Endothelial cell of umbilical vein (primary cell): Measurements from ENCODE around the gene ITPRIPL1. TPM values are rescaled to one million over a fixed set of nuclear protein-coding genes. Genes with fewer than 3 reads are reported as not detected.
A peak's percentile ranks its signal among the peaks of the same experiment; 100 is the strongest.

ENCODE experiments used
- BruUV-seq: library from RNA; stranded (reverse); fragments of 400-500 nt; replicated peaks from 2 replicates; lab custom pipeline; 2021; lab: Mats Ljungman, UMichigan
- CTCF ChIA-PET: fragments of 300-600, 350-600 bp; sonication (Branson Sonifier 250); formaldehyde crosslinking; loops from one replicate; lab custom pipeline; 2021; ENCODE audit warnings: antibody characterized with exemption, inconsistent platforms; lab: Charles Lee
- POLR2A ChIA-PET: fragments of 300-600, 350-600 bp; sonication (Branson Sonifier 250); formaldehyde crosslinking; loops from one replicate; lab custom pipeline; 2021; ENCODE audit warnings: antibody characterized with exemption, inconsistent platforms; lab: Charles Lee
- DNase-seq: peaks from one replicate; pipeline ENCODE4 v3.0.0-alpha.2; 2011; ENCODE audit warnings: low read depth, low spot score
- FAIRE-seq: peaks from 2 replicates; lab custom pipeline; 2011; peaks lifted over from hg19 to GRCh38; lab: Jason Lieb, UNC
- H2AFZ ChIP-seq: 2 replicates; pipeline ENCODE4 v1.6.0; 2012; ENCODE audit warnings: low read depth, low read length, control low read depth, inconsistent platforms
- H3K27ac ChIP-seq: 2 replicates; pipeline ENCODE4 v1.5.1; 2011; ENCODE audit warnings: low read depth, mild to moderate bottlenecking, control low read depth, low read length, moderate library complexity; ENCODE audit not compliant: insufficient read depth
- H3K27me3 ChIP-seq, 2 experiments: 2 replicates each; pipeline versions ENCODE4 v1.6.0 to v1.6.1; 2011; ENCODE audit warnings: low read length in 2 of 2, mixed read lengths in 1 of 2; ENCODE audit not compliant: control insufficient read depth in 2 of 2, insufficient read depth in 2 of 2
- H3K36me3 ChIP-seq, 2 experiments: 2 replicates in 1 of 2; 3 replicates in 1 of 2; pipeline ENCODE4 v1.5.1; 2011; ENCODE audit warnings: low read length in 2 of 2, mild to moderate bottlenecking in 1 of 2, moderate library complexity in 1 of 2; ENCODE audit not compliant: control insufficient read depth in 2 of 2, insufficient read depth in 2 of 2; ENCODE audit errors: extremely low read depth in 1 of 2
- H3K4me1 ChIP-seq: 3 replicates; pipeline ENCODE4 v1.5.1; 2011; ENCODE audit warnings: mild to moderate bottlenecking, low read length; ENCODE audit not compliant: control insufficient read depth, insufficient read depth; ENCODE audit errors: extremely low read depth
- H3K4me2 ChIP-seq: 2 replicates; pipeline ENCODE4 v1.6.1; 2011; ENCODE audit warnings: low read length, control low read depth, mixed read lengths; ENCODE audit not compliant: insufficient read depth
- H3K4me3 ChIP-seq, 3 experiments: fragments of 200-600 bp in 1 of 3; sonication (generic), shearing (Covaris generic) in 1 of 3; replicated peaks in 1 of 3; 2 replicates each; pipeline ENCODE4 v1.5.1; 2011 to 2016; ENCODE audit warnings: control low read depth in 3 of 3, low read length in 3 of 3, mild to moderate bottlenecking in 2 of 3, inconsistent platforms in 1 of 3, low read depth in 1 of 3, moderate library complexity in 1 of 3; ENCODE audit not compliant: insufficient read depth in 1 of 3
- H3K79me2 ChIP-seq: 2 replicates; pipeline ENCODE4 v1.6.0; 2012; ENCODE audit warnings: low read length, inconsistent platforms; ENCODE audit not compliant: control insufficient read depth, insufficient read depth
- H3K9ac ChIP-seq: replicated peaks from 2 replicates; pipeline ENCODE3; 2011; ENCODE audit warnings: low read length, control low read depth; ENCODE audit not compliant: insufficient read depth; ENCODE audit errors: extremely low read depth
- H3K9me1 ChIP-seq: replicated peaks from 3 replicates; pipeline ENCODE4 v1.6.0; 2011; ENCODE audit warnings: mild to moderate bottlenecking, low read length; ENCODE audit not compliant: control insufficient read depth, insufficient read depth; ENCODE audit errors: extremely low read depth
- H3K9me3 ChIP-seq: replicated peaks from 2 replicates; pipeline ENCODE4 v1.5.1; 2012; ENCODE audit warnings: low read length, inconsistent platforms; ENCODE audit not compliant: control insufficient read depth, insufficient read depth
- H4K20me1 ChIP-seq: replicated peaks from 2 replicates; pipeline ENCODE3; 2011; ENCODE audit warnings: mild to moderate bottlenecking, low read length; ENCODE audit not compliant: control insufficient read depth, insufficient read depth; ENCODE audit errors: extremely low read depth
- EZH2 ChIP-seq: IDR thresholded peaks from 2 replicates; pipeline ENCODE4 v1.6.1; 2012; ENCODE audit warnings: borderline replicate concordance, low read depth, mild to moderate bottlenecking, moderate library complexity, low read length, inconsistent platforms; ENCODE audit not compliant: severe bottlenecking
- FOS ChIP-seq: IDR thresholded peaks from 2 replicates; pipeline ENCODE4 v1.6.1; 2011; ENCODE audit warnings: mild to moderate bottlenecking, low read length, moderate library complexity, borderline replicate concordance; ENCODE audit not compliant: insufficient read depth
- GATA2 ChIP-seq: IDR thresholded peaks from 2 replicates; pipeline ENCODE4 v1.7.0; 2011; ENCODE audit warnings: low read depth, mild to moderate bottlenecking, moderate library complexity, mixed read lengths, low read length; ENCODE audit not compliant: insufficient read length, insufficient read depth
- JUN ChIP-seq: IDR thresholded peaks from 2 replicates; pipeline ENCODE4 v1.6.1; 2011; ENCODE audit warnings: borderline replicate concordance, low read depth; ENCODE audit not compliant: insufficient read length, insufficient read depth
- MYC ChIP-seq: IDR thresholded peaks from one replicate; pipeline ENCODE4 v1.6.1; 2011; ENCODE audit warnings: mild to moderate bottlenecking, low read depth, low read length
- POLR2A ChIP-seq: IDR thresholded peaks from 2 replicates; pipeline ENCODE4 v1.6.1; 2012; ENCODE audit warnings: low read depth, mild to moderate bottlenecking, control low read depth, low read length
- dilution Hi-C: fragments of 300-500 bp; cut with MboI; formaldehyde crosslinking; loops from one replicate; pipeline ENCODE4 v1.15.0; 2019; ENCODE audit warnings: low sequenced_read_pairs; ENCODE audit not compliant: extremely low pct_ligation_motif_present
- intact Hi-C: fragments of 100-400 bp; cut with micrococcal nuclease; formaldehyde crosslinking; loops from one replicate; pipeline ENCODE4 v1.10.0; 2022
- polyA plus RNA-seq, 4 experiments: library from polyadenylated mRNA; depleted of rRNA in 3 of 4; stranded (reverse) in 3 of 4; unstranded in 1 of 4; fragments of >200 nt; gene quantifications; 2 replicates each; pipeline versions ENCODE4 v1.2.1 to v1.2.3, GENCODE V29; 2011 to 2012; ENCODE audit warnings: missing spikeins in 1 of 4
- total RNA-seq: library from RNA; stranded (reverse); gene quantifications from 2 replicates; pipeline ENCODE4 v1.2.3, GENCODE V29; 2021
- TF ChIP-seq, protein P1 (sequence below), 2 donors: IDR thresholded peaks; 1 replicate in 1 of 2; 2 replicates in 1 of 2; pipeline ENCODE4 v1.5.1; 2011; ENCODE audit warnings: low read length in 2 of 2, mild to moderate bottlenecking in 2 of 2, moderate library complexity in 2 of 2, control low read depth in 1 of 2, inconsistent platforms in 1 of 2, low read depth in 1 of 2; ENCODE audit not compliant: insufficient read depth in 1 of 2; ENCODE audit errors: extremely low read depth in 1 of 2

ITPRIPL1 gene
- total and polyA plus RNA-seq, 2 donors (not counting 3 experiments of a cell fraction or from before 2014, with no cell fraction given), result 2.6 to 5.8 TPM

GRCh38 chr2:96344011-96344410, 18.9 kb downstream of the ITPRIPL1 start:
- Histone ChIP-seq H2AFZ (no peak overlapping the region), H3K4me2 (no peak overlapping the region), H3K27me3 (no peaks in the 10 kb centered on the region), H3K4me3 (no peak overlapping the region), H3K9me1 (no peaks in the 10 kb centered on the region), H3K9ac (no peak overlapping the region), H3K36me3 (peaks cover 0 to 20% of the 10 kb centered on the region in 2 experiments), H3K27ac (no peak overlapping the region), H3K4me1 (no peaks in the 10 kb centered on the region), H4K20me1 (no peaks in the 10 kb centered on the region), H3K9me3 (no peaks in the 10 kb centered on the region), H3K79me2 (peaks cover 24% of the 10 kb centered on the region)
- DNase-seq, result no peak
- dilution Hi-C loops (no loop called here), intact Hi-C loops (loop anchor here (2.0 kb wide), 1 partner anchor 43 kb away; no protein-coding TSS in a partner anchor)
- ChIA-PET POLR2A (no interaction called here), CTCF (interaction anchor here (0.9 kb wide), 1 partner anchor 351 kb away, joined by 3 read pairs; no protein-coding TSS in a partner anchor)
- FAIRE-seq, result no peak
- no peak for TF ChIP-seq EZH2
- TF ChIP-seq POLR2A, result no peak
- no peak for TF ChIP-seq JUN
- no peak for TF ChIP-seq GATA2
- TF ChIP-seq FOS, result no peak
- no TSS peak for BruUV-seq

- Histone ChIP-seq H3K9me1 (no peaks in the 10 kb centered on the region), H2AFZ (no peak overlapping the region), H3K36me3 (peaks cover 0 to 21% of the 10 kb centered on the region in 2 experiments), H3K27ac (no peak overlapping the region), H4K20me1 (no peaks in the 10 kb centered on the region), H3K27me3 (no peaks in the 10 kb centered on the region), H3K79me2 (peaks cover 12% of the 10 kb centered on the region), H3K4me3 (no peak overlapping the region), H3K4me1 (no peaks in the 10 kb centered on the region), H3K4me2 (no peak overlapping the region), H3K9me3 (no peaks in the 10 kb centered on the region), H3K9ac (no peak overlapping the region)
- intact Hi-C loops, result loop anchor here (2.0 kb wide), 1 partner anchor 45 kb away; no protein-coding TSS in a partner anchor
- no peak for FAIRE-seq
- ChIA-PET CTCF (interaction anchor here (0.9 to 2.7 kb wide), 3 partner anchors 8 to 24 kb away, joined by 3 to 8 read pairs (median 7); partner anchors contain the start of gene NCAPH), POLR2A (interaction anchor here (1.5 kb wide), 1 partner anchor 10 kb away, joined by 5 read pairs; the partner anchor contains the start of gene NCAPH)
- no TSS peak for BruUV-seq
- dilution Hi-C loops, result no loop called here
- TF ChIP-seq, protein P1, sequence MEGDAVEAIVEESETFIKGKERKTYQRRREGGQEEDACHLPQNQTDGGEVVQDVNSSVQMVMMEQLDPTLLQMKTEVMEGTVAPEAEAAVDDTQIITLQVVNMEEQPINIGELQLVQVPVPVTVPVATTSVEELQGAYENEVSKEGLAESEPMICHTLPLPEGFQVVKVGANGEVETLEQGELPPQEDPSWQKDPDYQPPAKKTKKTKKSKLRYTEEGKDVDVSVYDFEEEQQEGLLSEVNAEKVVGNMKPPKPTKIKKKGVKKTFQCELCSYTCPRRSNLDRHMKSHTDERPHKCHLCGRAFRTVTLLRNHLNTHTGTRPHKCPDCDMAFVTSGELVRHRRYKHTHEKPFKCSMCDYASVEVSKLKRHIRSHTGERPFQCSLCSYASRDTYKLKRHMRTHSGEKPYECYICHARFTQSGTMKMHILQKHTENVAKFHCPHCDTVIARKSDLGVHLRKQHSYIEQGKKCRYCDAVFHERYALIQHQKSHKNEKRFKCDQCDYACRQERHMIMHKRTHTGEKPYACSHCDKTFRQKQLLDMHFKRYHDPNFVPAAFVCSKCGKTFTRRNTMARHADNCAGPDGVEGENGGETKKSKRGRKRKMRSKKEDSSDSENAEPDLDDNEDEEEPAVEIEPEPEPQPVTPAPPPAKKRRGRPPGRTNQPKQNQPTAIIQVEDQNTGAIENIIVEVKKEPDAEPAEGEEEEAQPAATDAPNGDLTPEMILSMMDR (IDR thresholded peaks at IDR 0.05; ENCODE audit: extremely low read depth in 1 of 2, insufficient read depth in 1 of 2, low read depth in 1 of 2, low read length in 2 of 2), result peak in 1 of 2 donors; percentile 27
- no peak for TF ChIP-seq MYC
- DNase-seq, result no peak
These were observed 20.3 kb downstream of the ITPRIPL1 start for GRCh38 chr2:96345438-96345837.
